K562 (cell line): ENCODE data around the gene C2. TPM values are rescaled to one million over a fixed set of nuclear protein-coding genes. Genes with fewer than 3 reads are reported as not detected.

Experiments used
- ATAC-seq: fragments of 200-7000 bp; cut with Tn5 transposase; 3 replicates; pipeline ENCODE4 v1.9.1; 2020; ENCODE audit warnings: moderate library complexity
- BruUV-seq: library from RNA; stranded (reverse); fragments of 400-500 nt; replicated peaks from 2 replicates; lab custom pipeline; 2021; lab: Mats Ljungman, UMichigan
- CTCF ChIA-PET: fragments of 300-600 bp; formaldehyde crosslinking; extraction: SDS; loops from one replicate; lab custom pipeline; 2021; ENCODE audit warnings: low intra/inter-chr PET ratio; lab: Yijun Ruan, JAX
- POLR2A ChIA-PET: fragments of 300-600, 350-650 bp; sonication (Branson Sonifier 250); formaldehyde crosslinking; extraction: SDS; loops from one replicate; lab custom pipeline; 2021; ENCODE audit warnings: antibody characterized with exemption, inconsistent platforms; lab: Yijun Ruan, JAX
- DNase-seq, 4 experiments: peaks; one replicate each; pipeline versions ENCODE4 v3.0.0 to v3.0.0-alpha.2; 2011 to 2018; ENCODE audit warnings: low spot score in 3 of 4, mixed read lengths in 3 of 4; ENCODE audit errors: extremely low read depth in 1 of 4
- FAIRE-seq: peaks from 2 replicates; lab custom pipeline; 2011; peaks lifted over from hg19 to GRCh38; lab: Jason Lieb, UNC
- H2AFZ ChIP-seq: 2 replicates; pipeline ENCODE4 v1.6.0; 2011; ENCODE audit warnings: low read depth, low read length, control low read depth, inconsistent platforms
- H3K27ac ChIP-seq: fragments of 200-600 bp; 3 replicates; pipeline ENCODE4 v1.8.0; 2011; ENCODE audit warnings: low read depth, mild to moderate bottlenecking, control low read depth, inconsistent platforms, low read length, moderate library complexity, mixed read lengths; ENCODE audit errors: extremely low read depth
- H3K27me3 ChIP-seq, 2 experiments: fragments of 300-600 bp in 1 of 2; 2 replicates in 1 of 2; 3 replicates in 1 of 2; pipeline versions ENCODE4 v1.6.0 to v1.8.0; 2011; ENCODE audit warnings: inconsistent platforms in 2 of 2, low read length in 2 of 2, mild to moderate bottlenecking in 1 of 2, mixed read lengths in 1 of 2, moderate library complexity in 1 of 2; ENCODE audit not compliant: control insufficient read depth in 2 of 2, insufficient read depth in 2 of 2
- H3K36me3 ChIP-seq: fragments of 300-600 bp; 3 replicates; pipeline ENCODE4 v1.8.0; 2011; ENCODE audit warnings: mild to moderate bottlenecking, low read length, inconsistent platforms; ENCODE audit not compliant: control insufficient read depth, insufficient read depth
- H3K4me1 ChIP-seq, 2 experiments: fragments of 200-600 bp in 1 of 2; replicated peaks in 1 of 2; 2 replicates in 1 of 2; 3 replicates in 1 of 2; pipeline versions ENCODE4 v1.5.1 to v1.8.0; 2011; ENCODE audit warnings: inconsistent platforms in 2 of 2, low read length in 2 of 2, mild to moderate bottlenecking in 1 of 2, mixed read lengths in 1 of 2, moderate library complexity in 1 of 2; ENCODE audit not compliant: control insufficient read depth in 2 of 2, insufficient read depth in 2 of 2
- H3K4me2 ChIP-seq: 2 replicates; pipeline ENCODE4 v1.6.1; 2011; ENCODE audit warnings: low read length, control low read depth, inconsistent platforms, mixed read lengths; ENCODE audit not compliant: insufficient read depth
- H3K4me3 ChIP-seq: fragments of 200-600 bp; sonication (generic), shearing (Covaris generic); 2 replicates; pipeline ENCODE4 v1.5.1; 2016; ENCODE audit warnings: control low read depth, inconsistent platforms
- H3K79me2 ChIP-seq: fragments of 200-600 bp; 3 replicates; pipeline ENCODE4 v1.8.0; 2011; ENCODE audit warnings: low read length, inconsistent platforms; ENCODE audit not compliant: control insufficient read depth, insufficient read depth
- H3K9ac ChIP-seq, 2 experiments: 2 replicates each; pipeline versions ENCODE4 v1.6.0 to v1.6.1; 2011; ENCODE audit warnings: low read depth in 2 of 2, low read length in 2 of 2, control low read depth in 1 of 2, inconsistent platforms in 1 of 2, mild to moderate bottlenecking in 1 of 2, mixed read lengths in 1 of 2; ENCODE audit not compliant: insufficient read depth in 1 of 2
- H3K9me1 ChIP-seq: one replicate; pipeline ENCODE4 v1.6.0; 2011; ENCODE audit warnings: inconsistent platforms, mild to moderate bottlenecking, low read length, moderate library complexity; ENCODE audit not compliant: control insufficient read depth, insufficient read depth
- H3K9me3 ChIP-seq: replicated peaks from 2 replicates; pipeline ENCODE4 v1.5.1; 2011; ENCODE audit warnings: low read depth, low read length, inconsistent platforms; ENCODE audit not compliant: control insufficient read depth, insufficient read depth
- H4K20me1 ChIP-seq: replicated peaks from 2 replicates; pipeline ENCODE4 v1.6.1; 2011; ENCODE audit warnings: low read length, inconsistent platforms, mixed read lengths; ENCODE audit not compliant: control insufficient read depth, insufficient read depth
- FOXM1 ChIP-seq, 2 experiments: fragments of 450-650 bp in 1 of 2; sonication (generic) in 1 of 2; formaldehyde crosslinking in 1 of 2; IDR thresholded peaks; 2 replicates each; pipeline versions ENCODE4 v1.6.1 to v1.9.0; 2017 to 2022; ENCODE audit warnings: low read depth in 2 of 2, mild to moderate bottlenecking in 2 of 2, missing genetic modification reagents in 1 of 2, moderate library complexity in 1 of 2
- HNRNPH1 ChIP-seq: fragments of 200-400 bp; formaldehyde crosslinking; optimal IDR thresholded peaks from 2 replicates; pipeline ENCODE3; 2017; ENCODE audit warnings: low read depth, mild to moderate bottlenecking, low read length, moderate library complexity
- SAFB2 ChIP-seq: fragments of 200-400 bp; formaldehyde crosslinking; IDR thresholded peaks from 2 replicates; pipeline ENCODE4 v1.6.1; 2018; ENCODE audit warnings: borderline replicate concordance, low read length, low read depth, moderate library complexity; ENCODE audit not compliant: severe bottlenecking
- SLC30A9 ChIP-seq: fragments of 250-450 bp; sonication (Bioruptor Pico); IDR thresholded peaks from 2 replicates; pipeline ENCODE4 v1.8.0; 2022; ENCODE audit warnings: mild to moderate bottlenecking, moderate library complexity
- XRCC5 ChIP-seq: fragments of 200-400 bp; formaldehyde crosslinking; IDR thresholded peaks from 2 replicates; pipeline ENCODE4 v1.6.1; 2017; ENCODE audit warnings: low read depth, mild to moderate bottlenecking, low read length
- ZNF644 ChIP-seq: fragments of 200-800 bp; sonication (Bioruptor generic); IDR thresholded peaks from 2 replicates; pipeline ENCODE4 v1.6.1; 2016; ENCODE audit warnings: low read depth, missing genetic modification characterization, missing compliant biosample characterization
- WGBS: fragments of 100-300 bp; shearing (Covaris generic); methylation state at CpG from one replicate; pipeline ENCODE4 v1.1.6; 2016; ENCODE audit warnings: low coverage, mixed read lengths; ENCODE audit not compliant: insufficient coverage; ENCODE audit errors: missing lambda C conversion rate; 5-methylcytosine and 5-hydroxymethylcytosine counted together
- in situ Hi-C: fragments of 300-500 bp; cut with MboI; formaldehyde crosslinking; loops from 4 replicates; pipeline ENCODE4 v1.15.0; 2018; ENCODE audit warnings: inconsistent platforms, mixed read lengths
- intact Hi-C: fragments of 100-400 bp; cut with micrococcal nuclease; formaldehyde crosslinking; loops from 2 replicates; pipeline ENCODE4 v1.14.2; 2022
- polyA plus RNA-seq, 8 experiments: library from polyadenylated mRNA; depleted of rRNA in 4 of 8; stranded (reverse) in 5 of 8; unstranded in 3 of 8; fragments of >200 nt; fragmentation: Nextera tagmentation in 2 of 8; fragmentation: Illumina TruSeq in 1 of 8; extraction: Ambion mirVana in 2 of 8; extraction: Trizol in 1 of 8; gene quantifications; 2 replicates each; pipeline versions ENCODE4 v1.2.1 to v1.2.3, GENCODE V29; 2011 to 2014; ENCODE audit warnings: inconsistent platforms in 1 of 8, missing spikeins in 1 of 8
- total RNA-seq, 7 experiments: library from RNA; depleted of rRNA in 6 of 7; stranded (reverse); fragments of >200 nt in 6 of 7; fragmentation: Illumina TruSeq in 2 of 7; extraction: Trizol in 2 of 7; gene quantifications; 2 replicates each; pipeline versions ENCODE4 v1.2.1 to v1.2.3, GENCODE V29; 2011 to 2021; ENCODE audit warnings: low replicate concordance in 1 of 7
- TF ChIP-seq, protein P1 (sequence below): fragments of 250-450 bp; sonication (Bioruptor Pico); IDR thresholded peaks from 2 replicates; pipeline ENCODE4 v1.5.0; 2021
- TF ChIP-seq, protein P2 (sequence below), 3 experiments: fragments of 200-800 bp in 1 of 3; fragments of 250-450 bp in 1 of 3; fragments of 450-650 bp in 1 of 3; sonication (Bioruptor Pico) in 1 of 3; sonication (Bioruptor generic) in 1 of 3; formaldehyde crosslinking in 1 of 3; IDR thresholded peaks; 2 replicates each; pipeline versions ENCODE4 v1.6.1 to v1.8.0; 2016 to 2022; ENCODE audit warnings: mild to moderate bottlenecking in 2 of 3, missing genetic modification characterization in 2 of 3, missing compliant biosample characterization in 1 of 3, moderate library complexity in 1 of 3
- TF ChIP-seq, protein P3 (sequence below), 2 experiments: fragments of 250-450 bp in 1 of 2; fragments of 450-650 bp in 1 of 2; sonication (Bioruptor Pico) in 1 of 2; IDR thresholded peaks; 2 replicates each; pipeline versions ENCODE4 v1.6.1 to v1.8.0; 2016 to 2021; ENCODE audit warnings: mild to moderate bottlenecking in 2 of 2, moderate library complexity in 2 of 2, missing compliant biosample characterization in 1 of 2, missing genetic modification characterization in 1 of 2
- TF ChIP-seq, protein P4 (sequence below): fragments of 200-800 bp; sonication (Bioruptor generic); IDR thresholded peaks from 2 replicates; pipeline ENCODE4 v1.6.1; 2017; ENCODE audit warnings: missing genetic modification characterization, missing compliant biosample characterization

The C2 gene
- total and polyA plus RNA-seq, 9 of the 15 experiments (the other 6 are each of a cell fraction or from before 2014, with no cell fraction given) = 0.05 to 1.1 (median 0.39) TPM; not detected in 1

DNA sequence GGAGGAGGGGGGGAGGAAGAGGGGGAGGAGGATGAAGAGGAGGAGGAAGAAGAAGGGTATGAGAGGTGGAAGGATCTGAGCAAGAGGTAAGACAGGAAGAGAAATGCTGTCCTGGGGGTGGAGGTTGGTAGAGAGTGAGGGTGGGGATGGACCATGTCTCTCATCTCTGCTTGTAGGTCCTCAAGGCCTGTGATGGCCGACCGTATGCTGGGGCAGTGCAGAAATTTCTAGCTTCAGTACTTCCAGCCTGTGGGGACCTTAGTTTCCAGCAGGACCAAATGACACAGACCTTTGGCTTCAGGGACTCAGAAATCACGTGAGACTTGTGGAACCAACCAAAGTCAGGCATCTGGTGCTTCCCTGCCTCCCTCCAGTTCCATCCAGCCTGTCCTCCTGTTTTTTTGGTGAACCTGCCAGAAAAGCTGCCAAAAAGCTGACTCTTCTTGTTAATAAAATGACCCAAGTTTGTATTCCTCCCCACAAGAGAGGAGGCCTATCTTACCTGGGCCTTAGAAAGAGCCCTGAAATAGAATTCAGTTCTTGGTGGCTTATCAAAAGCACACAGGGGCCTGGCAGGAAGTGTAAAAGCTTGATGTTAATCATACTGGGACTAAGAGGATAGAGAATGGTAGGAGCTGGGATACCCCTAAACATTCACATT lies 51.9 kb downstream of the C2 start:
- peaks cover 16% of the 10 kb centered on the region for H3K36me3 ChIP-seq
- H3K4me3 ChIP-seq = no peak overlapping the region; the same call in 1 of the 2 replicates
- H2AFZ ChIP-seq = peak overlapping the region; percentile 68
- POLR2A ChIA-PET = interaction anchor here (0.6 to 1.1 kb wide), 6 partner anchors 27 to 184 kb away, joined by 3 to 4 read pairs (median 3); partner anchors contain the start of genes HSPA1B and VARS1
- CTCF ChIA-PET = no interaction called here
- peaks cover 19% of the 10 kb centered on the region for H3K79me2 ChIP-seq
- DNase-seq = peak in 3 of 4 experiments; percentile 27 to 75 (median 69)
- intact Hi-C loops (loop anchor here (10.0 kb wide), 1 partner anchor 245 kb away; the partner anchor contains the start of gene CLIC1), in situ Hi-C loops (no loop called here)
- H3K27me3 ChIP-seq = no peaks in the 10 kb centered on the region
- H3K4me1 ChIP-seq = peaks cover 31 to 34% of the 10 kb centered on the region in 2 experiments
- H4K20me1 ChIP-seq = no peaks in the 10 kb centered on the region
- H3K9me1 ChIP-seq = no peaks in the 10 kb centered on the region
- H3K9ac ChIP-seq = peak overlapping the region; percentile 71 to 72; a peak in 3 of 4 replicates
- no TSS peak for BruUV-seq
- FAIRE-seq = peak; percentile 83
- peak overlapping the region; percentile 71 for H3K4me2 ChIP-seq
- H3K27ac ChIP-seq = peak overlapping the region; percentile 87
- peak; percentile 67 for ATAC-seq
- 11% methylated on average over 3 of the region's 3 CpGs for WGBS
- no peaks in the 10 kb centered on the region for H3K9me3 ChIP-seq
- TF ChIP-seq, protein P1, sequence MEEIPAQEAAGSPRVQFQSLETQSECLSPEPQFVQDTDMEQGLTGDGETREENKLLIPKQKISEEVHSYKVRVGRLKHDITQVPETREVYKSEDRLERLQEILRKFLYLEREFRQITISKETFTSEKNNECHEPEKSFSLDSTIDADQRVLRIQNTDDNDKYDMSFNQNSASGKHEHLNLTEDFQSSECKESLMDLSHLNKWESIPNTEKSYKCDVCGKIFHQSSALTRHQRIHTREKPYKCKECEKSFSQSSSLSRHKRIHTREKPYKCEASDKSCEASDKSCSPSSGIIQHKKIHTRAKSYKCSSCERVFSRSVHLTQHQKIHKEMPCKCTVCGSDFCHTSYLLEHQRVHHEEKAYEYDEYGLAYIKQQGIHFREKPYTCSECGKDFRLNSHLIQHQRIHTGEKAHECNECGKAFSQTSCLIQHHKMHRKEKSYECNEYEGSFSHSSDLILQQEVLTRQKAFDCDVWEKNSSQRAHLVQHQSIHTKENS = no peak
- peak; percentile 60; the same call in 1 of the 2 replicates for TF ChIP-seq ZNF644 (tag)
- no peak for TF ChIP-seq SLC30A9 (CRISPR knock-in tag)
- 0 out of 2 replicates have a peak, but pooled peaks have one; percentile 12 for TF ChIP-seq FOXM1 (IDR thresholded peaks at IDR 0.05; ENCODE audit: low read depth)
- no peak for TF ChIP-seq FOXM1 (CRISPR knock-in tag; IDR thresholded peaks at IDR 0.05; ENCODE audit: low read depth)
- TF ChIP-seq, protein P2, sequence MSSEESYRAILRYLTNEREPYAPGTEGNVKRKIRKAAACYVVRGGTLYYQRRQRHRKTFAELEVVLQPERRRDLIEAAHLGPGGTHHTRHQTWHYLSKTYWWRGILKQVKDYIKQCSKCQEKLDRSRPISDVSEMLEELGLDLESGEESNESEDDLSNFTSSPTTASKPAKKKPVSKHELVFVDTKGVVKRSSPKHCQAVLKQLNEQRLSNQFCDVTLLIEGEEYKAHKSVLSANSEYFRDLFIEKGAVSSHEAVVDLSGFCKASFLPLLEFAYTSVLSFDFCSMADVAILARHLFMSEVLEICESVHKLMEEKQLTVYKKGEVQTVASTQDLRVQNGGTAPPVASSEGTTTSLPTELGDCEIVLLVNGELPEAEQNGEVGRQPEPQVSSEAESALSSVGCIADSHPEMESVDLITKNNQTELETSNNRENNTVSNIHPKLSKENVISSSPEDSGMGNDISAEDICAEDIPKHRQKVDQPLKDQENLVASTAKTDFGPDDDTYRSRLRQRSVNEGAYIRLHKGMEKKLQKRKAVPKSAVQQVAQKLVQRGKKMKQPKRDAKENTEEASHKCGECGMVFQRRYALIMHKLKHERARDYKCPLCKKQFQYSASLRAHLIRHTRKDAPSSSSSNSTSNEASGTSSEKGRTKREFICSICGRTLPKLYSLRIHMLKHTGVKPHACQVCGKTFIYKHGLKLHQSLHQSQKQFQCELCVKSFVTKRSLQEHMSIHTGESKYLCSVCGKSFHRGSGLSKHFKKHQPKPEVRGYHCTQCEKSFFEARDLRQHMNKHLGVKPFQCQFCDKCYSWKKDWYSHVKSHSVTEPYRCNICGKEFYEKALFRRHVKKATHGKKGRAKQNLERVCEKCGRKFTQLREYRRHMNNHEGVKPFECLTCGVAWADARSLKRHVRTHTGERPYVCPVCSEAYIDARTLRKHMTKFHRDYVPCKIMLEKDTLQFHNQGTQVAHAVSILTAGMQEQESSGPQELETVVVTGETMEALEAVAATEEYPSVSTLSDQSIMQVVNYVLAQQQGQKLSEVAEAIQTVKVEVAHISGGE (CRISPR knock-in tag; IDR thresholded peaks at IDR 0.05) = peak in 1 of 3 experiments; percentile 62; a peak in 1 of 6 replicates
- no peak for TF ChIP-seq HNRNPH1
- no peak for TF ChIP-seq SAFB2
- TF ChIP-seq XRCC5 = no peak
- TF ChIP-seq, protein P3, sequence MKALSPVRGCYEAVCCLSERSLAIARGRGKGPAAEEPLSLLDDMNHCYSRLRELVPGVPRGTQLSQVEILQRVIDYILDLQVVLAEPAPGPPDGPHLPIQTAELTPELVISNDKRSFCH (CRISPR knock-in tag; IDR thresholded peaks at IDR 0.05) = no peak
- TF ChIP-seq, protein P3 (tag; IDR thresholded peaks at IDR 0.05) = peak; percentile 30; the same call in 1 of the 2 replicates
- TF ChIP-seq, protein P4, sequence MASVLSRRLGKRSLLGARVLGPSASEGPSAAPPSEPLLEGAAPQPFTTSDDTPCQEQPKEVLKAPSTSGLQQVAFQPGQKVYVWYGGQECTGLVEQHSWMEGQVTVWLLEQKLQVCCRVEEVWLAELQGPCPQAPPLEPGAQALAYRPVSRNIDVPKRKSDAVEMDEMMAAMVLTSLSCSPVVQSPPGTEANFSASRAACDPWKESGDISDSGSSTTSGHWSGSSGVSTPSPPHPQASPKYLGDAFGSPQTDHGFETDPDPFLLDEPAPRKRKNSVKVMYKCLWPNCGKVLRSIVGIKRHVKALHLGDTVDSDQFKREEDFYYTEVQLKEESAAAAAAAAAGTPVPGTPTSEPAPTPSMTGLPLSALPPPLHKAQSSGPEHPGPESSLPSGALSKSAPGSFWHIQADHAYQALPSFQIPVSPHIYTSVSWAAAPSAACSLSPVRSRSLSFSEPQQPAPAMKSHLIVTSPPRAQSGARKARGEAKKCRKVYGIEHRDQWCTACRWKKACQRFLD = 0 out of 2 replicates have a peak, but pooled peaks have one; percentile 65
